Measurements from ENCODE around the gene OPA3. TPM values are rescaled to one million over a fixed set of nuclear protein-coding genes. Genes with fewer than 3 reads are reported as not detected.

OPA3 gene
- total RNA-seq, 4 donors from 2014 or later, result 5.0 to 26.6 (median 13.6) TPM

GRCh38 chr19:45505151-45505995 is 79.2 kb downstream of the OPA3 start:
- no peaks in the 10 kb centered on the region for H3K27me3 ChIP-seq
- H3K9me3 ChIP-seq, result no peaks in the 10 kb centered on the region
- peaks cover 0 to 21% (median 6%) of the 10 kb centered on the region in 4 donors for H3K4me1 ChIP-seq
- H3K27ac ChIP-seq, result peak overlapping the region; percentile 93 to 98 (median 98)
- H3K36me3 ChIP-seq, result no peaks in the 10 kb centered on the region
- no peak for DNase-seq
- TF ChIP-seq POLR2A (IDR thresholded peaks at IDR 0.05) (no peak), CTCF (IDR thresholded peaks at IDR 0.05) (no peak)
- H3K4me3 ChIP-seq, result no peak overlapping the region

- H3K27ac ChIP-seq, result no peak overlapping the region
- peaks cover 0 to 20% (median 6%) of the 10 kb centered on the region in 4 donors for H3K4me1 ChIP-seq
- no peaks in the 10 kb centered on the region for H3K27me3 ChIP-seq
- H3K36me3 ChIP-seq, result no peaks in the 10 kb centered on the region
- no peak for DNase-seq
- H3K4me3 ChIP-seq, result no peak overlapping the region
- no peak for TF ChIP-seq CTCF (IDR thresholded peaks at IDR 0.05)
- no peak for TF ChIP-seq POLR2A (IDR thresholded peaks at IDR 0.05)
- peaks cover 0 to 3% (median 0%) of the 10 kb centered on the region in 4 donors for H3K9me3 ChIP-seq
Measured at GRCh38 chr19:45503909-45504308, 80.7 kb downstream of the OPA3 start.

GRCh38 chr19:45502111-45502510 is 82.5 kb downstream of the OPA3 start:
- no peak overlapping the region for H3K4me3 ChIP-seq
- H3K9me3 ChIP-seq, result peaks cover 0 to 3% (median 0%) of the 10 kb centered on the region in 4 donors
- peaks cover 0 to 36% (median 10%) of the 10 kb centered on the region in 4 donors for H3K4me1 ChIP-seq
- H3K27ac ChIP-seq, result no peak overlapping the region
- H3K36me3 ChIP-seq, result no peaks in the 10 kb centered on the region
- TF ChIP-seq CTCF (IDR thresholded peaks at IDR 0.05) (no peak), POLR2A (IDR thresholded peaks at IDR 0.05) (no peak)
- no peaks in the 10 kb centered on the region for H3K27me3 ChIP-seq
- no peak for DNase-seq

GRCh38 chr19:45501730-45502014 is 82.9 kb downstream of the OPA3 start:
- Histone ChIP-seq H3K27ac (no peak overlapping the region), H3K4me3 (no peak overlapping the region), H3K36me3 (no peaks in the 10 kb centered on the region), H3K4me1 (peaks cover 0 to 38% (median 11%) of the 10 kb centered on the region in 4 donors), H3K27me3 (no peaks in the 10 kb centered on the region), H3K9me3 (peaks cover 0 to 3% (median 0%) of the 10 kb centered on the region in 4 donors)
- TF ChIP-seq POLR2A (IDR thresholded peaks at IDR 0.05), result no peak
- DNase-seq, result no peak

GRCh38 chr19:45500918-45501729 is 83.5 kb downstream of the OPA3 start:
- TF ChIP-seq CTCF (IDR thresholded peaks at IDR 0.05) (no peak), POLR2A (IDR thresholded peaks at IDR 0.05) (no peak)
- Histone ChIP-seq H3K4me1 (peaks cover 0 to 41% (median 13%) of the 10 kb centered on the region in 4 donors), H3K27me3 (no peaks in the 10 kb centered on the region), H3K4me3 (no peak overlapping the region), H3K27ac (no peak overlapping the region), H3K9me3 (peaks cover 0 to 3% (median 0%) of the 10 kb centered on the region in 4 donors), H3K36me3 (no peaks in the 10 kb centered on the region)
- DNase-seq, result no peak
